HG03571 (cell line): ENCODE results near the gene APRT.

ENCODE experiments used
- ATAC-seq: cut with Tn5 transposase; IDR thresholded peaks from one replicate; pipeline ENCODE4 v1.9.1; 2021; ENCODE audit not compliant: unreplicated experiment

APRT gene

DNA sequence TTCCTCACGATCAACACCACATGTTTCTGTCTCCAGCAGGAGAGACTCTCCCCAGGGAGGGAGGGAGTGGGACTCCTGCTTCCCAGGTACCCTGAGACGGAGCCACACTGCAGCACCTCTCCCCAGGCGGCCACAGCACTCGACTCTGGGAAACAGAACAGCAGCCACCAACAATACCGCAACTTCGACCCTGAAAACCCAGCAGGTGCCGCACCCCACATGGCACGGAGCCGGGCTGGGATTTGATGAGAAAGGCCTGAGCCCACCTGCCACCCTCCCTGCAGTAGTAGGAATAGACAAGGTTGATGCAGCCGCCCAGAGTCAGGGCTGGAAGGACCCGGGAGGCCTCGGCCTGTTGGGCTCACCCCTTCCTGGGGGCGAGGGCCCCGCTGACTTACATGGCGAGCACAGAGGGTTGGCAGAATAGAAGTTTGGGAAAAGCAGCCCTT lies 30.6 kb upstream of the APRT start:
- no peak for ATAC-seq

DNA sequence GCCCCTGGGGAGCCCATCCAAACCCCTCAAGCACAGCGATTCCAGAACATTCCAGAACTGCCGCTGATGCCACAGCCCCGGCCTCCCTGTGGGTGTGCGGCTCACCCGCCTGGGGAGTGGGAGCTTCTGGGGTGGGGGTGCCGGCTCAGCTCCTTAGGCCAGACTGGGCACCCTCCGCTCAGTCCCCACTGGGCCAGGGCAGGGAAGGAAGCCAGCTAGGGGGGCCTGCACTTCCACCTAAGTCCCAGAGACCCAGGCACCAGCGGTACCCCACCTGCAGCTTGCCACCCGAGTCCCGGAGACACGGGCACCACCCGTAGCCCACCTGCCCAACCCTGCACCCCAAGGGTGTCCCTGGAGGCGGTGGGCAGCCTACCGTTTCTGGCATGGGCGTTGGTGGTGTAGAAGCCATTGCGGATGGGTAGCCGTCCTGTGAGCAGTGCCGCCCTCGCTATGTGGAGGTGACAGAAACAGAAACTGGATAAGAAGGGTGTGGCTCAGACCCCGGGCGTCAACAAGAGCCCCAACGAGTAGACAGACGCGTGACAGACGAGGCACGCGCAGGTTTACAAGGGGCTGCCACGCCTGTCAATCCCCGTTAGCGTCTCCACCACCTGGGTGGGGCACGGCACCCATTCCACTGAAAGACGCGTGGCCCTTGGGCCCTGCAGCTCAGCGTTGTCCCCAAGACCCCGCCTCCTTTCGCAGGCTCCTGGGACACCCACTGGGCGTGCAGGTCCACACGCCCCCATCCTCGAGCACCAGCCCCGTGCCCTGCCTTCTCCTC lies 30.0 kb upstream of the APRT start:
- no peak for ATAC-seq

DNA sequence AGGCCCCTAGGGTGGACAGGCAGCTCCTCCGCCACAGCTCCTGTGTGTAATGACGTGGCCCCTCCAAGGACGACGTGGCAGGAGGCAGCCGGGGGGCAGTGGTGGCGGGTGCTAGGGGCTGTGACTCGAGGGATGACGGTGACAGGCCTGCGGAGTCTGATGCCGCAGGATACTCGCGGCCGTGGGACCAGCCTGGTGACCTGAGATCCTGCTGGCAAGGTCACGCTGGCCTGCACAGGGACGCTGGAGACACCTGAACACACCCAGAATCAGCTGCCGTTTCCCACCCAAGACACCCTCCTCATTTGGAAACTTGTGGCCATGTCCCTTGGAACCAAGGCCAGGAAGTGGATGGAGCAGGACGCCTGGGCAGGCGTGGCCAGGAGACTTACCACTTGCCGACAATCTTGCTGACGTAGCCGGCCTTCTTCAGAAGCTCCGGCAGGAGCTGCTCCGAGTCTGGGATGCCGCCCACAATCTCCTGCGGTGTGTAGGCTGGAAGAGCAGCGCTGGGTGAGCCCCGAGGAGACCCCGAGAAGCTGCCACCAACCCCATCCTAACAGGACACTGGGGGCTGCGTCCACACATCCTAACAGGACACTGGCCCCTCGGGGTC lies 29.0 kb upstream of the APRT start:
- no peak for ATAC-seq

DNA sequence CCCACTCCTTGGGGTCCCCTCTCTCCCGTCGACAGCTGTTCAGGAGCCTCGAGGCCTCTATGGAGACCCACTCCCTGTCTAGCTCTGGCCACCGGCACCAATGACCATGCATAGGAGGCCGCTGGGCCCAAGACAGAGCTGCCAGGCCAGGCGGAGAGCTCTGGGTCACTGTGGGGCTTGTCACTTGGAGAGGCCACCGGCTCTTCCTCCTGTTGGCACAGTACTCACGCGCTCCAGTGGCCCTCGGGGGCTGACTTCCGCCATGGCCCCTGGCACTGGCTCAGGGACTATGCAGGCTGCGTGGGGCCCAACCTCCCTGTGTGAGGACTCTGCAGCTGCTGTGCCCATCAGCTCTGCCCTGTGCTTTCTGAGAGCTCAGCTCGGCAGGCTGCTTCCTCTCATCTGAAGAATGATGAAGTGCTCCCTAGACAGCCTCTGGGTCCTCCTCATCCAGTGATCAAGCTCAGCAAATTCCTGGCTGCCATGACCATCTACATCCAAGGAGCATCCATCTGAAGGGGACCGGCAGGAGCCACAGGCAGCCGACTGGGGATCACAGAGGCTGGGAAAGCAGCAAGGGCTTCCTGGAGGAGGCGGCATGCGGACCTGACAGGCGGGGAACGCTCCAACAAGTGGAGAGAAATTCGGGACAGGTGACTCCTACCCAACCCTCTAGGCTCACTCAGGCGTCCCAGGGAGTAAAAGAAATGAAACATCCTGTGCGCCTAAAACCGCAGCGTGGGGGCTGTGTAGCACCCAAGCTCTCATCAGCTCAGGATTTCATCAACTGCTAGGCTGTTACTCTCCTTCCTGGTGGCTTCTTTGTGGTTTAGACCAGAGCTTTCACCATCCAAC lies 28.2 kb upstream of the APRT start:
- no peak for ATAC-seq

DNA sequence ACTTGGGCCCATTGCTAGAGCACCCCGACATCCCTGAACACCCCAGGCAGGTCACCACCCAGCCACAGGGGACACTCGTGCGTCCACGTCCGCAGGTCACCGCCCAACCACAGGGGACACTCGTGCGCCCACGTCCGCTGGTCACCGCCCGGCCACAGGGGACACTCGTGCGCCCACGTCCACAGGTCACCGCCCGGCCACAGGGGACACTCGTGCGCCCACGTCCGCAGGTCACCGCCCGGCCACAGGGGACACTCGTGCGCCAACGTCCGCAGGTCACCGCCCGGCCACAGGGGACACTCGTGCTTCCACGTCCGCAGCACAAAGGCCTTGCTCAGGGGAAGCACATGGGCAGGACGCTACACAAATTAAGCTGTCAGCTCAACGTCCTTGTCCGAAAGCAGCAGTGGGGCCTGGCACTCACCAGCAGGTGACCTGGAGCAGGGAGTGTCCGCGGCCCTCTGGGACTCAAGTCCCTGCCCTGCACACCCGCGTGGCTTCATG lies 27.4 kb upstream of the APRT start:
- ATAC-seq = no peak

DNA sequence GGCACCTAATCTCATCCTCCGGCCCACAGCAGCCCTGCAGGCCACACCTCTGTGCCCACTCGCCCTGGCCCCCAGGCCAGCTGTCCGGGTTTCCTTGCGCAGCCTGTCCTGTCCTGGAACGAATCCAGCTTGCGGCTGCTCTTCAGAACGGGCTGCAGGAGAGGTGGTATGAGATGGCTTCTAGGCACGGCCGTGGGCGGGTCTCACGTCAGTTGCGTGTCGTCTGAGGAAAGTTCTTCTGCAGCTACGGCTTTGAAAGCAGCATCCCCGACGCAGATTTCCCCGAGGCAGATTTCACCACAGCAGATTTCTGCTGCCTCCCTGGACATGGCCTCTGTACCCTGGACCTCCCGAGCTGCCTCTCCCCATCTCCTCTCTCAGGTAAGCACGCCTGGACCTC lies 26.8 kb upstream of the APRT start:
- ATAC-seq = no peak

DNA sequence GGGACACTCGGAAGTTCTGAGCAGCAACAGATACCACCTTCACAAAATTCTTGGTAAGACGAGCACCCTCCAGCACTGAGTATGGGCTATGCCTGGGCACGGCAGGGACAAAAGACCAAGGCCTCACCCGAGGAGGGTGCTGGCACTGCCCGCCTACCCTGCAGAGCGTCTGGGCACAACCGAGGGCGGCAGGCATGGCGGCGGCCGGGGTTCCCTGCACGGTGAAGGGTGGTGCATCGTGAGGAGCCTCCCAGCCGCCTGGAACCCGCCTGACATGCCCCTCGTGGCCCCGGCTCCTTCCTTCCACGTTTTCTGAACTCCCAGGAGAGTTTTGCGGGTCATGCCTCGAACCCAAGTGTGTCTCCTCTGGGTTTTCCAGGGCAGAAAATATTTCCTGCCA lies 26.1 kb upstream of the APRT start:
- no peak for ATAC-seq

DNA sequence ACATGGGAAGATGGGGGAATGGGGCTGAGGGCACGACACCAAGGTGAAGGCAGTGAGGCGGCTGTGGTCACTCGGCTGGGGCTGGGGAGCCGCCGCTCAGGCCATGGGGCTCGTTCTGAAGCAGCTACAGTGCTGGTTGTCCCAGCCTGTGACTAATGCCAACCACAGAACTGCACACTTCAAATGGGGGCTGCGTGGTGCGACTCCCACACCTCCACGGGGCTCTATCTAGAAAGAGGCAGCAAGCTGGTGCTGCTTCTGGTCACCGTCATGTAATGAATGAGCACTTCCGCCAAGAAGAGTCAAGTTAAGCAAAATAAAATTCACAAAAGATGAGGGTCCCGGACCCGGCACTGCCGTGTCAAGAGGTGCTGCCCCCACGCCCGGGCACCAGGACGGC lies 25.1 kb upstream of the APRT start:
- no peak for ATAC-seq

DNA sequence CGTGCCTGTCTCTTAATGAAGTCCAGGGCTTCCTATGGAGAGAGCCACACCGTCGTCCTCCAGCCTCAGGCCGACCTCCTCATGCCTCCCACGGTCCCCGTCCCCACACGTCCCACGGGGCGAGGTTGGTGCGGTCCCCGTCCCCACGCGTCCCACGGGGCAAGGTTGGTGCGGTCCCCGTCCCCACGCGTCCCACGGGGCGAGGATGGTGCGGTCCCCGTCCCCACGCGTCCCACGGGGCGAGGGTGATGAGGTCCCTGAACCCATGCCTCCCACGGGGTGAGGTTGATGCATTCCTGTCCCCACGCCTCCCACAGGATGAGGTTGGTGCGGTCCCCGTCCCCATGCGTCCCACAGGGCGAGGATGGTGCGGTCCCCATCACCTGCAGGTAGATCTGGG lies 24.1 kb upstream of the APRT start:
- ATAC-seq = no peak

DNA sequence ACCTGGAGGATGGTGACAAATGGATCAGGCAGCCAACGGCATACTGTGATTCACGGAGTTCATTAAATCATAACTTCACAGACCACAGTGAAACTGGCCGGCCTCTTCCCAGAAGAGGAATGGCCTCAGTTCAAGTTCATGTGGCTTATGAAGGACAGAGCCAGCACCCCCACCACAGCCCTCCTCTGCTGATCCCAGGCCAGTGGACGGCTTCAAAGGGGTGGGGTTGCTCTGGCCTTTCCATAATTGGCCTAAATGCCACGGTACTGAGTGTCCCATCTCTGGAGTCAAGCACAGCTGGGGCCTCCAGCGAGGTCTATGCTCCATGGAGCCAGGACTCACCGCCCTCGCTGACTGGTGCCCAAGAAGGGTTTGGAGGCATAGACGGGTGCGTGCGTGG lies 23.7 kb upstream of the APRT start:
- no peak for ATAC-seq

DNA sequence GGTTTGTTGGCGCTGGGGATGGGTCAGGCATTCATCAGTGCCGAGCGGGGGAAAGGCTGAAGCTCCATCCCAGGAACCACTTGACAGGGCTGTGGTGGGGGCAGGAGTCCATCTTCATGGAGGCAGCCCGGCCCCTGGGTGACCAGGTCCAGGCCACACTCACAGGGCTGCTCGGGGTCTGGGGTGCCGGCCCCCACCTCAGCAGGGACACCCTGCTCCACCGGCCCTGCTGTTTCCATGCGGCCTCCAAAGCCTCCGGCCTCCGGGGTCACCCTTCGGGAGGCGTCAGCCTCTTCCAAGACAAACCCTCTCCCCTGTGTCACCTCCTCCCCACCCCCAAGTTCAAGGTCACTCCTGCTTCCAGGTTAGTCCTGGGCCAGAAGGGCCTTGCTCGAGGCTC lies 22.9 kb upstream of the APRT start:
- no peak for ATAC-seq

DNA sequence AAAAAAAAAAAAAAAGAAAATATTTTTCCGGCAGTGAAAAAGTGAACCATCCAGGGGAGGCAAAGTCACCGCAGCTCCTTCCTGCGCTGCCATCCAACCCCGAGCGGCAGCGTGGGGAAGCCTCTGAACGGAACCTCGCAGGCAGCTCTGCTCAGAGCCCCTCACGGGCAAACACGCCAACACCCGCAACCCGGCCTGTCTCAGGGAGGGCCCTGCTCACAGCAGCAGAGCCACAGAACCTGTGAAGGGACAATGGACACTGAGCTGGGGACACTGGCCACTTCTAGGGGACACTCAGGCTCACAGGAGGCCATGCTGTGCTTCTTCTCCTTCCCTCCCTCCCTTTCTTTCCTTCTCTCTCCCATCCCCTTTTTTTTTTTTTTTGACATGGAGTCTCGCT lies 21.4 kb upstream of the APRT start:
- no peak for ATAC-seq

DNA sequence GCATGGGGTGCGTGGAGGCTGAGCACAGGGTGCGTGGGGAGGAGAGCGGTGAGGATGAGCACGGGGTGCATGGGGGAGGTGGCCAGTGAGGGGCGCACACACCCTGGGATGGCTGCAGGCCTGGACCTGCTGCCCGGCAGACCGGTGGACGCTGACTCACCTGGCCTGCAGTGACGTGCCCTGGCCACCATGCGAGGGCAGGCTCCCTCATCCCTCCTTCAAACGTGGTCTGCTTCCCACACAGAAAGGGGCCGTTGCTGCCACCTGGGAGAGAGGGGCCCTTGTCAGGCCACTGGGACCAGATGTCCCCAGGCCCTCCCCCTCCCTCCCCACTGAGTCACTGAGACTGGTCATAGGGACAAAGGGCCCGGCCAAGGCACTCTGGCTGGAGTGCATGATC lies 20.1 kb upstream of the APRT start:
- ATAC-seq = no peak

DNA sequence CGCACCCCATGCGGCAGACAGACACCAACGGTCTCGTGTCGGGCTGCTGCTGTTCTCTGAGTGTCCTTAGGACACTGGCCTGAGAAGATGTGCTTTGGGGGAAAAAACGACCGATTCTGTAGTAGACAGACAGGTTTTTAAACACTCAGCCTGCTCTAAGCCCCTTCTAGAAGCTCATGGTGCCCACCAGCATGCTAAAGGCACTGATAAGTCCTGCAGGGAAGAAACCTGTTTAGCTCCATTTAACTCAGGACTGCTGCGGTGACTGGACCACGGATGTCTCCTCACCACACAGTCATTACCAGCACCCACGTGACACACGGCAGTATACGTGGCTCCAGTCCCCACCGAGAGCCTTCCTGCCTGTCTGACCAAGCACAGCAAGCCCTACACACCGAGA lies 19.1 kb upstream of the APRT start:
- no peak for ATAC-seq

DNA sequence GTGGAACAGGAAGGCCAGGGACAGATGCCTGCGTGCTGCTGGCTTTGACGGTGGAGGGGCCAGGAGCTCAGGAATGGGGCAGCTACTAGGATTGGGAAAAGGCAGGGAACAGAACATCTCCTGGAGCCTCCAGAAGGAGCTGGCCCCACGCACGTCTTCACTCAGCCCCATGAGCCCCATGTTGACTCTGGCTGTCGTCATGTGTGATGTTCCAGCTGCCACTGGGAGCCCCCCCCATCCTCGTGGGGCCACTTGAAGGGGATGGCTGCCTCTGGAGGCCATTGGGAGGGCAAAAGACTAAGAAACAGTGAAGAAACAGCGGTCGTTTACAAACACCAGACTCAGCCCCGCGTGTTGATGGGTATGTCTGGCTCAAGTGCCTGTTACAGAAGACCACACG lies 18.5 kb upstream of the APRT start:
- no peak for ATAC-seq

DNA sequence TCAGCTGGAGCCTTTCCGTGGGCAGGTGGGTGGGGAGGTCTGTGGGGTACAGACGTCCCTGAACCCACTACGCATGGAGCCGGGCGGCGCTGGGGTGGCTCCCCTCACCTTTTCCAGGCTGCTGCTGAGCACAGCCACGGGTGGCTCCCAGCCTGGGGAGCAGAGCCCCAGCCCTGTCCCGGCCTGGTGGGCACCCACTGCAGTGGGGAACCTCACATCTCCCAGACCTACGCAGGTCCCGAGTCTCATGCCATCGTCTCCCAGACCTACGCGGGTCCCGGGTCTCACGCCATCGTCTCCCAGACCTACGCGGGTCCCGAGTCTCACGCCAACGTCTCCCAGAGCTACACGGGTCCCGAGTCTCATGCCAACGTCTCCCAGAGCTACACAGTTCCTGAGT lies 17.0 kb upstream of the APRT start:
- ATAC-seq = no peak

DNA sequence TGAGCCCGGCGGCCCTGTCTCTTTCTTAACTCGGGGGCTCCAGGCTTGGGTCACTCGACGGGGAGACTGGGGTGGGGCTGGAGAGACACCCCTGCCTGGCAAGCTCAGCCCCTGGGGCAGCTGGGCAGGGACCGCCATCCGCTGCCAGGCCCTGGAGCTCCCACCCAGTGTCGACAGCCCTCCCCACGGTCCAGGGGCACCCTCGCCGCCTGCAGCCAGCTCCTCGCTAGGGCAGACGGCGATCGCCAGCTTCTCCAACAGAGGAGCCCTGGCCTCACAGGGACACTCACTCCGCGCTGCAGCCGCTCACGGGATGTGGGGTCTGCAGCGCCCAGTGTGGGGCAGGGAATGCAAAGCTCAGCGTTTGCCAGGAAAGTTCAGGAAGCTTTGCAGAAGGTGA lies 16.0 kb upstream of the APRT start:
- ATAC-seq = no peak

DNA sequence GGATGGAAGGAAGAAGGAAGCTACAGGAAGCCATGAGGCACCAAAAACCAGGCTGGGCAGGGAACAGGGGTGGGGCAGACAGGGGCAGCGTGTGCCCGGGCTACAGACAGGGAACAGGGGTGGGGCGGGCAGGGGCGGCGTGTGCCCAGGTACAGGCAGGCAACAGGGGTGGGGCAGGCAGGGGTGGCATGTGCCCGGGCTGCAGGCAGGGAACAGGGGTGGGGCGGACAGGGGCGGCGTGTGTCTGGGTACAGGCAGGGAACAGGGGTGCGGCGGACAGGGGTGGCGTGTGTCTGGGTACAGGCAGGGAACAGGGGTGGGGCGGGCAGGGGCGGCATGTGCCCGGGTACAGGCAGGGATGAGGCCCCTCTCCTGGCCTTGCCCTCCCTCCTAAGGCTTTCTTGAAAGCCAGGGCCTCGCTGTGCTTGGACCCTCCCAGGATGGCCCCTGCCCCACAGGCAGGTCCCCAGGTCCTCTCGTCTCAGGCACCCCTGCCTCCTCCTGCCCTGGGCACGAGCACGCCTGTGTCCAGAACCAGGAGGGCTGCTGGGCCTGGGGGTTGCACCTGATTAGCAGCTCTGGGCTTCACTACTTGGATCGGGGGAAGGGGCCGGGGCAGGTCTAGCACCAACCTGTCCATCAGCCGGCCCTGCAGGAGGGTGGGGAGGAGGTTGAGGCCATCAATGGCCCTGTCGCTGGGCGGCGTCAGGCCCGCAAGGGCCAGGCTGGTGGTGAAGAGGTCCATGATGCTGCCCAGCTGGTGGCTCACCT lies 14.5 kb upstream of the APRT start:
- ATAC-seq = no peak

DNA sequence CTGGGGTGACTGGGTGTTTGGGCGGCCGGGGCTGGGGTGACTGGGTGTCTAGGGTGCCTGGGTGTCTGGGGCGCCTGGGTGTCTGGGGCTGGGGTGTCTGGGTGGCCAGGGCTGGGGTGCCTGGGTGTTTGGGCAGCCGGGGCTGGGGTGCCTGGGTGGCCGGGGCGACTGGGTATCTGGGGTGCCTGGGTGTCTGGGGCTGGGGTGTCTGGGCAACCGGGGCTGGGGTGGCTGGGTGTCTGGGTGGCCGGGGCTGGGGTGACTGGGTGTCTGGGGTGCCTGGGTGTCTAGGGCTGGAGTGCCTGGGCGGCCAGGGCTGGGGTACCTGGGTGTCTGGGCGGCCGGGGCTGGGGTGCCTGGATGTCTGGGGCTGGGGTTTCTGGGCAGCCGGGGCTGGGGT lies 13.4 kb upstream of the APRT start:
- no peak for ATAC-seq

DNA sequence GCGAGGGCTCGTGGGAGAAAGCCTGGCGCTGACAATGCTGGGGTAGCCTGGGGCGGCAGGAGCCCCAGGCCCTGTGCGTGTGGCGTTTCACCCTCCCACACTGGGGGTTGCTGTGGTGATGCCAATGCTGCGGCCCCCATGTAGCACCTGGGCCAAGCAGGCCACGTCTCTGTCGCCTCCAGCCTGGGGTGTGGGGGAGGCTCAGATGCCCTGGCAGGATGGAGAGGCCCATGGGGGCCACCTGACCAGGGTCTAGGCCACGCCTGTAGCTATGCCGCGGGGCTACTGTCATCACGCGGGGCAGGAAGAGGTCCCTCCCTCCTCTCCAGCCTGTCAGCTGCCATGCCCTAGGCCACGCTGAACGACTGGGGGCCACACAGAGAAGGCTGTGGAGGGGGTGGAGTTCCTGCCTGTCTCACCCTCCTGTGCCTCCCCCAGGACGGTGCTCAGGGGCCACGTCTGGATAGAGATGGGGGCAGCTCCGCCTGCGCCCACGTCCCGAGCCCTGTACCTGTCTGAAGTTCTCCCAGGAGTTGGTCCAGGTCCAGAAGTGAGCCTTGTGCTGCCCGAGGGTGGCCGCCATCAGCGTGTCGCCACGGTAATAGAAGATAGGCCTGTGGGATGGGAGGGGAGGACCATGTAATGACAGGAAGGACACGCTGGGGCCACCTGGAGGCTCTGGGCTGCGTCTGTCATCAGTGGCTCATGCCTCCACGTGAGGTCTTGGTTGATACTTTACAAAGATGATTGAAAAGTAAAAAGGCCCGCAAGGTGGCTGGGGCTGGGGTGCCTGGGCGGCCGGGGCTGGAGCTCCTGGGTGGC lies 12.7 kb upstream of the APRT start:
- ATAC-seq = no peak
